ENCODE measurements around the gene COMP. TPM values are rescaled to one million over a fixed set of nuclear protein-coding genes. Genes with fewer than 3 reads are reported as not detected.
A peak's percentile ranks its signal among the peaks of the same experiment; 100 is the strongest.

COMP gene
- total RNA-seq, 1 donor from 2014 or later, result not detected

DNA sequence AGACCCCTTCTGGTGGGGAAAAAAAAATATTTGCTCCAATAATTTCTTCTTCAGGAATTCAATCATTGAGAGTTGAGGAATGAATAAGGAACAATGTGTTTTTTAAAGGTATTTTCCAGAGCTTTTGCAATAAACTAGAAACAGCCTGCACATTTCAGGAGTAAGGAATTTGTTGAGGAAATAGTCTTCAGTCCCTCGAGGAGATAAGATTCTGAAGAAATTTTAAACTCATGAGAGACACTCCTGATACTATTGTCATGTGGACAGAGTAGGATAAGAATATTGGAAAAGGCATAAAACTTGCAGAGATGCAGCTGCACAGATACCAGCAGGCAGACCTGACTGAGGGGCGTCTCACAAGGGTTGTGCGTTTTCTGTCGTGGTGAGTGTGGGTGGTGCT is 36.6 kb downstream of the COMP start:
- no peak for DNase-seq (ENCODE audit: low spot score)
- no peak for ATAC-seq

DNA sequence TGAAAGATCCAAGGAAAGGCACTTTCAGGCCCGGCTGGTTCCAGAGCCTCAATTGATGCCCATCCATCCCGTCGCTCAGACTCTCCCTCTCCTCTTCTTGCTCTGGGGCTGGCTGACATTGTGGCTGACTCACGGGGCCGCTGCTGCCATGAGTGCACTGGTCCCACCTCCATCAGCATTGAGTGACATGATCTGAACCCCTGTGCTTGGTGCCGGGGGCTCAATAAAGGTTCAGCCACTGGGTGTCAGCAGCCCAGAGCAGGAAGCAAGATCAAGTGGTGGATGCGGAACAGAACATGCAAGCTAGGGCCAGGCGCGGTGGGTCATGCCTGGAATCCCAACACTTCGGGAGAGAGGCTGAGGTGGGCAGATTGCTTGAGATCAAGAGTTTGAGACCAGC is 39.5 kb downstream of the COMP start:
- no peak for ATAC-seq

GRCh38 chr19:18750295-18750970 is 40.7 kb downstream of the COMP start:
- DNase-seq (ENCODE audit: low spot score), result no peak
- ATAC-seq, result no peak

More for the DNA sequence above, 39.5 kb downstream of the COMP start:
- no peak for DNase-seq (ENCODE audit: low spot score)

DNA sequence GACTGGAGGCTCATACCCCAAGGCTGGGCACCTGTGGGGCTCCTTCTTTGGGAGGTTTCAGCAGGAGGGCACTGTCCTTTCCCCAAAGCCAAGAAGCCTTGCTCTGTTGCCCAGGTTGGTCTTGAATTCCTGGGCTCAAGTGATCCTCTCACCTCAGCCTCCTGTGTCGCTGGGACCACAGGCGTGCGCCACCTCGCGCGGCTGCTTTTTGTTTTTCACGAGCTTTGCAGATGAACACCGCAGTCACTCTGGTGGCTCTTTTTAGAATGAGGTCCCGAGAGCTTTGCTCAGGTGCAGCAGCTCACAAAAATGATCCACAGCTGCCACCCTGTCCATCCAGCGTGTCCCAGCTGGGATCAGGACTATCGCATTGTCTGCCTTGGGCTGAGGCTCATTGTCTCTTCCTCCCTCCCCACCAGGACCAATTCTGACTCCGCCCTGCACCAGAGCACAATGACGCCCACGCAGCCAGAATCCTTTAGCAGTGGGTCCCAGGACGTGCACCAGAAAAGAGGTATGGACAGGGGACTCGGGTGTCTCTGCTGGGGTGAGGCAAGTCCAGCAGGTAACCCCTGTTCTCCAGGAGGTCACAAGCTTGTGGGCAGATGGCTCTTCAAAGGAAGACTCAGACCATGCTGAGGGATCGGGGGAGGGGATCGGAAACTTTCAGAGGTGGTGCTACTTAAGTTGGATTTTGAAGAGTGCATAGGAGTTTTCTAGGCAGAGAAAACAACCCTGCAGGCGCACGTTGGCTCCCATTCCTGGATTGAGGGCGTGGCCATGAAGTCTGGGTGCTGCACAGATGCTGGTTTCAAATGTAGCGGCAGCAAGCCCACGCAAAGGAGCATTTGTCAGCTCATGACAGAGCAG is 41.5 kb downstream of the COMP start:
- no peak for ATAC-seq
- no peak for DNase-seq (ENCODE audit: low spot score)

- DNase-seq (ENCODE audit: low spot score) (no peak), ATAC-seq (no peak)
Measured at GRCh38 chr19:18746401-18747325, 44.4 kb downstream of the COMP start.

- DNase-seq (ENCODE audit: low spot score), result no peak
- ATAC-seq, result no peak
Measured at GRCh38 chr19:18745931-18746330, 45.2 kb downstream of the COMP start.

DNA sequence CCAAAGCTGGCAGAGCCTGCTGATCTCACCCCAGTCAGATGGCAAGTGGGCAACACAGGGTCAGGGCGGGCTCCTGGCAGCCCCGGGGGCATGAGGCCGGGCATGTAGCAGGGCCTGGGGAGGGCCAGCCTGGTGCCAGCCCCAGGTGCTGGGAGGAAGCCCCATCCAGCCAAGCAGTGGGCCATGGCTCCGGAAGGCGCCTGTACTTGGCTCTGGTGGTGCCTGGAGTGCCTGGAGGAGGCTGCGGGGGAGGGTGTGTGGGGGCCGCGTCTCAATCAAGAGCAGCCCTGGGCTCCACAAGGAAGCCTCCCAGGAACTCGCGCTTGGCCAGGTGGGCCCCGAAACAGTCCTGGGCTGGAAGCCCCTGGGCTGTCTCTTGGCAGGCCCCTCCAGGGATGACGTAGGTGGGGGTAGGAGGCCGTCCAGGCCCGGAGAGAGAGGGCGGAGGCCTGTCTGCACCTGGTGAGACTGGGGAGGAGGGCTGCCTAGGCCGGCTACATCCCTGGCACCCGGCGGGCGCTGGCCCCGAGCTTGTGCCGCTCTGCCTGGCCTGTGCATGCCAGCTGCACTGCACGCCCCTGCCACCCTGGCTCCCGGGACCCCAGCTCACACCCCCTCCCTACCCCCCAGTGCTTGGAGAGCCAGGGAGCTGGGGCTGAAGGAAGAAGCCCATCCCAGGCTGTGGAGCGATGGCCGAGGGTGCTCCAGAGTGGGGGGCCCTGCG is 45.9 kb downstream of the COMP start:
- ATAC-seq, result no peak

GRCh38 chr19:18743784-18744418 is 47.2 kb downstream of the COMP start:
- DNase-seq (ENCODE audit: low spot score), result no peak
- no peak for ATAC-seq

More for the DNA sequence above, 45.9 kb downstream of the COMP start:
- DNase-seq (ENCODE audit: low spot score), result no peak

DNA sequence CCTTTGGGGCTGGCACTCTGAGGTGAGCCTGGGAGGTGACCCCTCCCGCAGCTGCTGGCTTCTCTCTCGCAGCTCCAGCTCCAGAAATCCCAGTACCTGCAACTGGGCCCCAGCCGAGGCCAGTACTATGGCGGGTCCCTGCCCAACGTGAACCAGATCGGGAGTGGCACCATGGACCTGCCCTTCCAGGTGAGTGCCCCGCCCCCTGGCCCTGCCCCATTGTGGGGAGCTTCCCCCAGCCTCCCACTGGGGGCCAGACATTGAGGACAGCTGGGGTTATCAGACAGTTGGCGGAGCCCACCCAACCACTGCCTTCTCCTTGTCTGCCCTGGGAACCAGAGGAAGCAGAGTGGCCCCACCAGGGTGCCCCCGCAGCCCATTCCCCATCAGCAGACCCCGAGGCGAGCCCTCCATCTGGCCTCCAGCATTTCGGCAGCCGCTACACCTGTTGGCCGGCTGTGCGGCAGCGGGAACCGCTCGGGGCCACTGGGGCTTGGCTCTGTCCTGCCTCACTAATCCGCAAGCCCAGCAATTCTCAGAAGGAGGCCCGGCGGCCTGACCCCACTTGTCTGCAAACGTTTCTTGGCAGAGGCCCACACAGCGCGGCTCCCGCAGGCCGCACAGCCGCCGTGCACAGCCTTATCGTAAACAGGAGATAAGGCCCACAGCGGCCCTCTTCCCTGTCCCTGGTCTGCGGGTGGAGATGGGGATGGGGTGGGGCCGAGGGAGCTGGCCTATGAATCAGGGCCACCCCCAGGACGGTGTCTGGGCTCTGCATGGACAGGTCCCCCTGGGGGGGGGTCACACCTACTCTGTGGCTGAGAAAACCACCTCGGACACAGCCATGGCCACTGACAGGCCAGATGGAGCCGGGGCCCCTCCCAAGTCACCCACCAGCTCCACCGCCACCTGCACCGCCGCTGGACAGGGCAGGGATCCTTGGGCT is 48.0 kb downstream of the COMP start:
- peak; percentile 51 for ATAC-seq
- no peak for DNase-seq (ENCODE audit: low spot score)

DNA sequence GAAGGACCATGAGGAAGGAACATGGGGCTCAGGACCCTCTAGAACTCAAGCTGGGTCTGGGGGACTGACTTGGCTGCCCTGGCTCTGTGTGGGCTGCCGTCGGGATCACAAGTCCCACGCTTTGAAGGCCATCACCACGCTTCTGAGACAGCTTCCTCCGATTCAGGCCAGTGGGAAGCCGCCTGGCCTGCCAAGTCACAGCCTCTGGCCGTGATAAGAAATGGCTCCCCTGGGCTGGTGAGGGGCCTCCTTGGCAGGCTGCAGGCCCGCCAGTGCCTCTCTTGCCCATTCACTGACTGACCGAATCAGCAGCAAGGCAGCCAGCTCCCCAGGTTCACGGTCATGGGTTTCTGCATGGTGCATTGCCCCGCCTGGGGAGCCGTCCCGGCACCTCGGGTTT is 48.8 kb downstream of the COMP start:
- ATAC-seq (no peak), DNase-seq (ENCODE audit: low spot score) (no peak)

DNA sequence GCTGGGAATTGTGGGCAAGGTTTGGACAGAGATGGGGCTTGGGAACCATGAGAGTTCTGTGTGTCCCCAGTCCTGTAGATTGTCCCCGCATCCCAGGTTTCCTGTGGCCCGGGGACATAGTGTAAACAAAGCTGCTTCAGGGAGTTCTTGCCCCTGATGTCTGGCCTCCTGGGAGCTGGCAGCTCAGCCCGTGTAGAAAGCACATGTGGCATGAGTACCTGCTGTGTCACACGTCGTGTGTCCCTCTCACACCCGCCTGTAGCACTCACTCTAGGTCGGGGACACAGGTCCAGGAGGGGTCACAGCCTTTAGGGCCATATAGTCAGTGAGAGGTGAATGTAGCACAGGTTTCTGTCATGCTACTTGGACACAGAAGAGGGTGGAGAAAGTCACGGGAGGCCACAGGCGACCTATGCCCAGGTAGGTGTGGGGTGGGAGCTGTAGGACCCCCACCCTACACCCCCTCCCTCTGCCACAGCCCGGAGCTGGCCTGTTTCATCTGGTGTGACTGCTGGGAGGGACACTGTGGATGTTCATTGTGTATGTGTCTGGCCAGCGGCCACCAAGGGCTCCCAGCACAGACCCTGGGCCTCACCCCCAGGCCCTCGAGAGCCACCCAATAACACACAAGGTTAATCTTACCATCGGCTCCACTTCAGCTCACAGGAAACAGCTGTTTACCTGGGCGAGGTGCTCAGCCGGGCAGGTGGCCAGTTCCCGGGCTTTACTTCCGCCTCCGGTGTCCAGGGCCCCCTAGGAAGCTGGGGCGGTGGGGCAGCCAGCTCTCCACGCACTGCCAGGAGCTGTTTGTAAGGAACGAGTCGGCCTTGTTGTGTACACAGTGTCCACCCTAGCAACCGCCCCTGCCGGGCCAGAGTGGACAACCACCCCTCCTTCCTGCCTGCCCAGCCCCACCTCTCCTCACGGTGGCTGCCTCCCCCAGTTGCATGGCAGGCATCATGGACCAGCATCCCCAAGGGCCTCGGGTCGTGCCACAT is 49.7 kb downstream of the COMP start:
- no peak for DNase-seq (ENCODE audit: low spot score)

DNA sequence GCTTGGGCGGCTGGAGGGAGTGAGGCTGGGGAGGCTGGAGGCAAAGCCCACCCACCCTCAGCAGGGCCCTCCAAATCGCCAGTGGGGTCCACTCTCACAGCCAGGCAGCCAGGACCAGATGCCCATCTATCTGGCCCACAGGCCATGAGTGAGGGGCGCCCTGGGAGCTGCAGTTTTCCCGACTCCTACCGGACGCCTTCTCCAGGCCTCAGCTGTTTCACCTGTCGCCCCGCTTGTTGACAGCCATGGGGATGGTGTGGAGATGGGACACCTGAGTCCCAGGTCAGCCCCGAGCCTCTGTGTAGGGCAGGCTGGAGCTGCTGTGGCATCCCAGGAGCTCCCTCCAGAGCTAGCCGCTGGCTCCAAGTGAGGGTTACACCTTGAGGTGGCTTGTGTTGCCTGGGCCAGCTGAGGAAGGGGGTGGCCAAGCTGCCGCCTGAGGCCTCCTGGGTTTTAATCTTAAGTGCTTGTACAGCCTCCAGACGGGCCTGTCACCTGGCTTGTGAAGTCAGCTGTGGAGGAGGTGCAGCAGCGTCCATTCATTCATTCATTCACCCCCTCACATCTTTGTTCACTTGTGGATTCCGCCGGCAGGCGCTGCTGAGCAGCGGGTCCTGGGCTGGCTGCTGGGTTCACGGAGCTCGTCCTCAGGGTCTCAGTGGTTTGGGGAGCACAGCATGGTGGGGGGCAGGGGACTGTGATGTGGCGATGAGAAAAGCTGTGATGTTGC is 52.0 kb downstream of the COMP start:
- ATAC-seq (no peak), DNase-seq (ENCODE audit: low spot score) (no peak)

More for the DNA sequence above, 49.7 kb downstream of the COMP start:
- ATAC-seq, result no peak

DNA sequence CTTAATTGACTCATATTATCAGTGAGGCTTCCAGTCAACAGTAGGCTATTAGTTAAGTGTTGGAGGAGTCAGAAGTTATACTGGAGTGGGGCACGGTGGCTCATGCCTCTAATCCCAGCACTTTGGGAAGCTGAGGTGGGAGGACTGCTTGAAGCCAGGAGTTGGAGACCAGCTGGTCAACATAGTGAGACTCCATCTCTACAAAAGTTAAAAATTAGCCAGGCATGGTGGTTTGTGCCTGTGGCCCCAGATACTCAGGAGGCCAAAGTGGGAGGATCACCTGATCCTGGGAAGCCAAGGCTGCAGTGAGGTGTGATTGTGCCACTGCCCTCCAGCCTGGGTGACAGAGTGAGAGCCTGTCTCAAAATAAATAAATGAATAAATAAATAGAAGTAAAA is 53.2 kb downstream of the COMP start:
- peak; percentile 70 for DNase-seq (ENCODE audit: low spot score)
- ATAC-seq, result peak; percentile 84

DNA sequence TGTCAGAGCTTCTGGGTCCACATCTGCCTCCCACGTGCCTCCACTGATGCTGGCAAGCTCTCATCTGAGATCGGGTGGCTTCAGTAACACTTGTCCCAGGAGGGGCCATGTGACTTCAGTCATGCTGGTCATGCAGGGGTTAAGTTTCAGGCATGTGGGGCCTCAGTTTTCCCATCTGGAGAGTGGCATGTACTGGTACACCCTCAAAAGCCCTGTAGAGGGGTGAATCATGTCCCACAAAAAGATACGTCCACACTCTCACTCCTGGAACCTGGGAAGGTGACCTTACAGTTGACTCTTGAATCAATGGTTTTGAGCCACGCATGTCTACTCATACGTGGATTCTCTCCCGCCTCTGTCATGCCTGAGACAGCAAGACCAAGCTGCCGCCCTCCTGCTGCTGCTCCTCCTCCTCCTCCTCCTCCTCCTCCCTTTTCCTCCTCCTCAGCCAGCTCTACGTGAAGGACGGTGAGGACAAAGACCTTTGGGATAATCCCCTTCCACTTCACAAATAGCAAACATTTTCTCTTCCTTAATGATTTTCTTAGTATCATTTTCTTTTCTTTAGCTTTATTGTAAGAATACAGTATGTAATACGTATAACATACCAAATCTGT is 53.7 kb downstream of the COMP start:
- ATAC-seq, result no peak
- no peak for DNase-seq (ENCODE audit: low spot score)

GRCh38 chr19:18736415-18737336 is 54.4 kb downstream of the COMP start:
- DNase-seq (ENCODE audit: low spot score) (no peak), ATAC-seq (peak; percentile 10)

Data from left lobe of liver (tissue), 2 donors.